Stimulated activated CD8-positive, alpha-beta memory T cell treated with anti-CD3 and anti-CD28 coated beads, Interleukin-7, amount 100 ng/mL, for 1 hour (primary cell): ENCODE data around the gene CCT6B.

Experiments
- DNase-seq, 2 donors: peaks; one replicate each; pipeline ENCODE4 v3.0.0-alpha.2; 2020; ENCODE audit warnings: low read depth in 2 of 2

The CCT6B gene

GRCh38 chr17:34884597-34884996 lies 76.7 kb downstream of the CCT6B start:
- no peak for DNase-seq

- DNase-seq, result no peak
Observed at GRCh38 chr17:34883106-34884000, 77.9 kb downstream of the CCT6B start.

- no peak for DNase-seq
Observed at GRCh38 chr17:34879146-34879545, 82.1 kb downstream of the CCT6B start.
